Endodermal cell (in vitro differentiated cells): Measurements from ENCODE around the gene IQCF5. TPM values are rescaled to one million over a fixed set of nuclear protein-coding genes. Genes with fewer than 3 reads are reported as not detected.

Experiments
- DNase-seq: peaks from one replicate; pipeline ENCODE4 v3.0.0-alpha.2; 2017
- H3K27ac ChIP-seq: 2 replicates; pipeline ENCODE4 v1.5.1; 2013; ENCODE audit warnings: mild to moderate bottlenecking, low read depth, low read length, moderate library complexity
- H3K27me3 ChIP-seq: 2 replicates; pipeline ENCODE4 v1.6.1; 2013; ENCODE audit warnings: mild to moderate bottlenecking, low read length, moderate library complexity; ENCODE audit not compliant: insufficient read depth, control insufficient read depth, poor library complexity, severe bottlenecking
- H3K36me3 ChIP-seq: 2 replicates; pipeline ENCODE4 v1.7.0; 2013; ENCODE audit warnings: mild to moderate bottlenecking, low read length, moderate library complexity; ENCODE audit not compliant: control insufficient read depth, insufficient read depth
- H3K4me1 ChIP-seq: one replicate; pipeline ENCODE4 v1.7.0; 2013; ENCODE audit warnings: low read length; ENCODE audit not compliant: control insufficient read depth, insufficient read depth
- H3K4me3 ChIP-seq: 2 replicates; pipeline ENCODE4 v1.5.1; 2013; ENCODE audit warnings: mild to moderate bottlenecking, low read length, moderate library complexity
- H3K9ac ChIP-seq: 2 replicates; pipeline ENCODE4 v1.6.1; 2013; ENCODE audit warnings: mild to moderate bottlenecking, low read length, moderate library complexity; ENCODE audit not compliant: poor library complexity, severe bottlenecking; ENCODE audit errors: extremely low read depth
- H3K9me3 ChIP-seq: 2 replicates; pipeline ENCODE4 v1.6.1; 2013; ENCODE audit warnings: mild to moderate bottlenecking, low read length, moderate library complexity; ENCODE audit not compliant: control insufficient read depth
- H3K27ac Mint-ChIP-seq: 2 replicates; pipeline ENCODE4 v1.8.0; 2020; ENCODE audit warnings: mixed read lengths
- H3K27me3 Mint-ChIP-seq: 2 replicates; pipeline ENCODE4 v1.8.0; 2021; ENCODE audit warnings: mild to moderate bottlenecking, mixed read lengths; ENCODE audit not compliant: insufficient read depth
- H3K36me3 Mint-ChIP-seq: 2 replicates; pipeline ENCODE4 v1.8.0; 2020; ENCODE audit warnings: low read depth, mixed read lengths
- H3K4me1 Mint-ChIP-seq: 2 replicates; pipeline ENCODE4 v1.8.0; 2020; ENCODE audit warnings: mixed read lengths
- H3K4me3 Mint-ChIP-seq: 2 replicates; pipeline ENCODE4 v1.8.0; 2020; ENCODE audit warnings: mild to moderate bottlenecking, moderate library complexity, mixed read lengths
- H3K9me3 Mint-ChIP-seq: 2 replicates; pipeline ENCODE4 v1.8.0; 2020; ENCODE audit warnings: mild to moderate bottlenecking, mixed read lengths
- WGBS, 2 experiments: methylation state at CpG; one replicate each; pipeline versions ENCODE4 v1.1.5 to v1.1.7; 2013; ENCODE audit warnings: missing lambda C conversion rate in 2 of 2, mixed read lengths in 1 of 2; ENCODE audit not compliant: insufficient coverage in 1 of 2, insufficient read length in 1 of 2; 5-methylcytosine and 5-hydroxymethylcytosine counted together
- long read RNA-seq, 4 experiments: library from polyadenylated mRNA in 2 of 4; library from RNA in 1 of 4; library from capped mRNA in 1 of 4; stranded (forward) in 3 of 4; unstranded in 1 of 4; transcript quantifications; one replicate each; pipeline ENCODE4 v2.0.0, GENCODE V29; 2020 to 2021; ENCODE audit warnings: inconsistent platforms in 1 of 4
- polyA plus RNA-seq, 2 experiments: library from polyadenylated mRNA; stranded (reverse); fragments of 50-300 nt; gene quantifications; one replicate each; pipeline ENCODE4 v1.2.3, GENCODE V29; 2013
- total RNA-seq, 2 donors: library from RNA; stranded (reverse); fragmentation: NEBNext Ultra II Directional in 1 of 2; extraction: Animal tissue kit (Norgen Biotek cat#: 25700) in 1 of 2; gene quantifications; 2 replicates in 1 of 2; 3 replicates in 1 of 2; pipeline ENCODE4 v1.2.1, GENCODE V29; 2021
- TF ChIP-seq, protein P1 (sequence below): fragments of 200-600 bp; sonication (generic); conservative IDR thresholded peaks from 2 replicates; pipeline ENCODE4 v1.5.0; 2021; ENCODE audit warnings: antibody characterized with exemption, mild to moderate bottlenecking

The IQCF5 gene
- not detected for total RNA-seq
- polyA plus RNA-seq (2013, experiment 1 of 2): not detected
- polyA plus RNA-seq (2013, experiment 2 of 2): not detected
- long read RNA-seq, experiment 1: 0 reads
- long read RNA-seq, experiment 2: 0 reads
- long read RNA-seq, experiment 3: 0 reads
- long read RNA-seq, experiment 4: 0 reads

DNA sequence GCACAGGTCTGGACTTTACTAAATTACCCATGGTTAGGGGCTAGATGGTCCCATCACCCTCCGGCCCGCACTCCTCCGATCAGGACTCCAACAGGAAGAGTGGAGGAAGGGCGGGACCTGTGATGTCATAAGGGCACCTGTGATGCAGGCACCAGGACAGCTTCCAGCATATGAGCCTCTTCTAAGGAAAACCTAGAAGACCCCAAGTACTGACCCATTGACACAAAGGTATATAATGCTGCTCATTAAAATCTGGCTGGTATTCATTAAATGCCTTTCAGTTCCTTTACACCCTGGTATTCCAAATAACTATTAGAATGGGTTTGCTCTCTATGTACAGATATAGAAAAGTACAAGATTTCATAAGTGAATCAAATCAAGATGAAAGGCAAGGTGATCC is at the start of gene IQCF5:
TSS of gene IQCF5 (minus strand) at position 101 of the 400 bp plus-strand sequence. CDS start at position 31, 70 bp downstream.
- H3K9ac ChIP-seq: no peak within 1 kb of the TSS
- Mint-ChIP-seq H3K4me3 (no peak within 1 kb of the TSS), H3K36me3 (peaks cover 27% of the 10 kb centered on the region), H3K27ac (no peak within 1 kb of the TSS), H3K4me1 (peaks cover 4% of the 10 kb centered on the region), H3K9me3 (no peaks in the 10 kb centered on the region), H3K27me3 (peaks cover 3% of the 10 kb centered on the region)
- peaks cover 17% of the 10 kb centered on the region for H3K9me3 ChIP-seq
- no peak within 1 kb of the TSS for H3K27ac ChIP-seq
- H3K4me3 ChIP-seq: no peak within 1 kb of the TSS
- no peaks in the 10 kb centered on the region for H3K27me3 ChIP-seq
- WGBS, 2 experiments: 97 to 100% methylated on average over 4 of the region's 4 CpGs
- TF ChIP-seq, protein P1, sequence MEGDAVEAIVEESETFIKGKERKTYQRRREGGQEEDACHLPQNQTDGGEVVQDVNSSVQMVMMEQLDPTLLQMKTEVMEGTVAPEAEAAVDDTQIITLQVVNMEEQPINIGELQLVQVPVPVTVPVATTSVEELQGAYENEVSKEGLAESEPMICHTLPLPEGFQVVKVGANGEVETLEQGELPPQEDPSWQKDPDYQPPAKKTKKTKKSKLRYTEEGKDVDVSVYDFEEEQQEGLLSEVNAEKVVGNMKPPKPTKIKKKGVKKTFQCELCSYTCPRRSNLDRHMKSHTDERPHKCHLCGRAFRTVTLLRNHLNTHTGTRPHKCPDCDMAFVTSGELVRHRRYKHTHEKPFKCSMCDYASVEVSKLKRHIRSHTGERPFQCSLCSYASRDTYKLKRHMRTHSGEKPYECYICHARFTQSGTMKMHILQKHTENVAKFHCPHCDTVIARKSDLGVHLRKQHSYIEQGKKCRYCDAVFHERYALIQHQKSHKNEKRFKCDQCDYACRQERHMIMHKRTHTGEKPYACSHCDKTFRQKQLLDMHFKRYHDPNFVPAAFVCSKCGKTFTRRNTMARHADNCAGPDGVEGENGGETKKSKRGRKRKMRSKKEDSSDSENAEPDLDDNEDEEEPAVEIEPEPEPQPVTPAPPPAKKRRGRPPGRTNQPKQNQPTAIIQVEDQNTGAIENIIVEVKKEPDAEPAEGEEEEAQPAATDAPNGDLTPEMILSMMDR: no peak
- no peak for DNase-seq
- no peaks in the 10 kb centered on the region for H3K36me3 ChIP-seq
- no peaks in the 10 kb centered on the region for H3K4me1 ChIP-seq

DNA sequence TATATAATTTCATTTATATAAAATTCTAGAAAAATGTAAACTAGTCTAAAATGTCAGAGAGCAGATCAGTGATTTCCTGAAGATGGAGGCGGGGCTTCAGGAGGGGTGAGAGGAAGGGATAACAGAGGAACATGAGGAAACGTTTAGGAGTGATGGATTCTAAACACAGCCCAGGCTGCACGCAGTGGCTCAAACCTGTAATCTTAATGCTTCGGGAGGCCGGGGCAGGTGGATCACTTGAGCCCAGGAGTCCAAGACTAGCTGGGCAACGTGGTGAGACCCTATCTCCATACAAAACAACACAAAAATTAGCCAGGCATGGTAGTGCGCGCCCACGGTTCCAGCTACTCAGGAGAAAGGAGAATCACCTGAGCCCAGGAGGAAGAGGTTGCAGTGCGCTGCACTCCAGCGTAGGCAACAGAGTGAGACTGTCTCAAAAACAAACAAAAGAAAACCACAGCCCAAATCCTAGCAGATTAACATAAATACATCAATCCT is 45.7 kb upstream of the IQCF5 start:
- 89 to 92% methylated on average over 4 to 11 of the region's 11 CpGs for WGBS, 2 experiments
- no peak overlapping the region for H3K27ac Mint-ChIP-seq
- H3K4me1 Mint-ChIP-seq: peaks cover 7% of the 10 kb centered on the region

DNA sequence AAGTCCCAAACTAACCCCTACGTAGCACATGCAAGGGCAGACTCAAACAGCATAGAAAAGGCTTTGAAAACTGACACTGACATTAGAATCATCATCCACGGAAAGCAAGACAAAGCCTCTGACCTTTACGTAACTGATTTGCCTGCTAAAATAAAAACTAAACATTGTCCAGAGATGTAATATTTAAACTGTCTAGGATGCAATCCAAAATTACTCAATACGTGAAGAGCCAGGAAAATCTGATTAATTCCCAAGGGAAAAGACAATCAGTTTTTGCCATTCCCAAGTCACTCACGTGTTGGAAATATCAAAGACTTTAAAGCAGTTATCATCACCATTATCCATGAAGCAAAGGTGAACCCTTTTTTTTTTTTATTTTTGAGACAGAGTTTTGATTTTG is 41.0 kb upstream of the IQCF5 start:
- Histone ChIP-seq H3K9ac (no peak overlapping the region), H3K27ac (no peak overlapping the region), H3K4me1 (no peaks in the 10 kb centered on the region), H3K27me3 (no peaks in the 10 kb centered on the region), H3K4me3 (no peak overlapping the region), H3K9me3 (no peaks in the 10 kb centered on the region), H3K36me3 (no peaks in the 10 kb centered on the region)
- whole genome bisulfite sequencing, 2 experiments: 62 to 74% methylated on average over 3 to 5 of the region's 5 CpGs
- H3K4me1 Mint-ChIP-seq: peaks cover 7% of the 10 kb centered on the region
- H3K36me3 Mint-ChIP-seq: no peaks in the 10 kb centered on the region
- no peak for DNase-seq
- no peaks in the 10 kb centered on the region for H3K27me3 Mint-ChIP-seq
- H3K27ac Mint-ChIP-seq: no peak overlapping the region
- TF ChIP-seq, protein P1: no peak
- H3K4me3 Mint-ChIP-seq: no peak overlapping the region
- H3K9me3 Mint-ChIP-seq: no peaks in the 10 kb centered on the region

More for the DNA sequence above, 45.7 kb upstream of the IQCF5 start:
- H3K4me3 ChIP-seq: no peak overlapping the region
- no peak for DNase-seq
- H3K4me1 ChIP-seq: no peaks in the 10 kb centered on the region
- TF ChIP-seq, protein P1: no peak
- Mint-ChIP-seq H3K27me3 (no peaks in the 10 kb centered on the region), H3K4me3 (no peak overlapping the region), H3K9me3 (no peaks in the 10 kb centered on the region), H3K36me3 (no peaks in the 10 kb centered on the region)
- H3K36me3 ChIP-seq: no peaks in the 10 kb centered on the region
- no peaks in the 10 kb centered on the region for H3K9me3 ChIP-seq
- H3K27ac ChIP-seq: no peak overlapping the region
- no peak overlapping the region for H3K9ac ChIP-seq
- H3K27me3 ChIP-seq: no peaks in the 10 kb centered on the region
